Measurements from ENCODE around the gene TUBA1A.
"Not testable (repeated sequence)": the region's sequence is repeated elsewhere in the genome, so short reads cannot be mapped to it uniquely, and the experiment has no call there.

The TUBA1A gene

DNA sequence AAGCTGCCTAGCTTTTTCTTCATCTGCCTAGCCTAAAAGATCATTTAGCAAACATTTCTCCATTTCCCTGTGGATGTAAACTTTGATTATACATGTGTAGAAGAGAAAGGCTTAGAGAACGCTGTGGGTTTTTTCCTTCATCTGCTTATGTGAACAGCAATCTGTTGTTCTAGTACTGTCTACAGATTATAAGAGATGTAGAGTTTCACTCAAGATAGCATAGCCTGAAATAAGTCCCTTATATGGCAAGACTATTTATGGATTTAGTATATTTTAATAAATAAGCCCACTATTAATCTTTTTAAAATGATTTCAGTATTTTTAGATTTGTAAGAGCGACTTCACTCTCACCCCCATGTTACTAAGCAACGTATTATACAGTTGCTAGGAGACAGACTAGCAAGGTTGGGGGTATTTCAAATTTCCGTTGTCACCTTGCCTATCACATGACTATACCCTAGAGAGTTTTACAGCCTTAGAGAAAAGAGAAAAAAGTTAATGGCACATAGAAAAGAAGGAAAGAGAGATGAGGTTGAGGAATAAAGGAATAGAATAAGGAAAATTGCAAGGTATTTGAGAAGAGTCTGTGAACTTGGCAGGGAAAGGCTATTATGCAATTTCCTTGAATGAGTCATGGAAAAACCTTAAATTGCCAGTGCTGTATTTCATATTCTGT lies 12.2 kb upstream of the TUBA1A start:
- DNase-seq (ENCODE audit: extremely low read depth, low read depth): peak; percentile 52

DNA sequence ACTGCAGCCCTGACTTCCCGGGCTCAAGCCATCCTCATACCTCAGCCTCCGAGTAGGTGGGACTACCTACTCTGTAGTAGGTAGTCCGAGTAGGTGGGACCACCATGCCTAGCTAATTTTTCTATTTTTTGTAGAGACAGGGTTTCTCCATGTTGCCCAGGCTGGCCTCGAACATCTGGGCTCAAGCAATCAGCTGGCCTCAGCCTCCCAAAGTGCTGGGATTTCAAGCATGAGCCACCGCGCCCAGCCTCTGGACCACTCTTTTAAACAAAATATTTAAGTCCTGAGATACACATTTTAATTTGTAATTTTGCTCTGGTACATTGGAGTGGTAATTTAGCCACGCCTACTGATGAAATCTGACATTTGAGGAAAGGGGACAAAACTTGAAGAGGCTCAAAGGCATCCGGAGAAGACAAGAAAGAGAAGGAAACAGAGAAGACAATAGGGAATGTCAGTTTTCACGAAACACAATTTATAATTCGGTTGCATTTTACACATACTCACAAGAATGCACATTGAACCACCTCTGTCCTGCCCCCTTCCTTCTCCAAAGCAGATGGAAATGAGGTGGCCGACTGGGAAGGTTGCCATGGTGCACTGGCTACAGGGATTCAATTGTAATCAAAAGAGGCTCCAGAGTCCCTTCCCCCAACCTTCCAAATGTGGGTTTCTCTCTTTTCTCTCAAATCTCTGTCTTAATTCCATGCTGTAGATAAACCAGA lies 9.7 kb upstream of the TUBA1A start:
- TF ChIP-seq, protein P1, sequence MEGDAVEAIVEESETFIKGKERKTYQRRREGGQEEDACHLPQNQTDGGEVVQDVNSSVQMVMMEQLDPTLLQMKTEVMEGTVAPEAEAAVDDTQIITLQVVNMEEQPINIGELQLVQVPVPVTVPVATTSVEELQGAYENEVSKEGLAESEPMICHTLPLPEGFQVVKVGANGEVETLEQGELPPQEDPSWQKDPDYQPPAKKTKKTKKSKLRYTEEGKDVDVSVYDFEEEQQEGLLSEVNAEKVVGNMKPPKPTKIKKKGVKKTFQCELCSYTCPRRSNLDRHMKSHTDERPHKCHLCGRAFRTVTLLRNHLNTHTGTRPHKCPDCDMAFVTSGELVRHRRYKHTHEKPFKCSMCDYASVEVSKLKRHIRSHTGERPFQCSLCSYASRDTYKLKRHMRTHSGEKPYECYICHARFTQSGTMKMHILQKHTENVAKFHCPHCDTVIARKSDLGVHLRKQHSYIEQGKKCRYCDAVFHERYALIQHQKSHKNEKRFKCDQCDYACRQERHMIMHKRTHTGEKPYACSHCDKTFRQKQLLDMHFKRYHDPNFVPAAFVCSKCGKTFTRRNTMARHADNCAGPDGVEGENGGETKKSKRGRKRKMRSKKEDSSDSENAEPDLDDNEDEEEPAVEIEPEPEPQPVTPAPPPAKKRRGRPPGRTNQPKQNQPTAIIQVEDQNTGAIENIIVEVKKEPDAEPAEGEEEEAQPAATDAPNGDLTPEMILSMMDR (IDR thresholded peaks at IDR 0.05; ENCODE audit: low read depth, low read length): no peak
- DNase-seq (ENCODE audit: extremely low read depth, low read depth): peak; percentile 75

More for the DNA sequence above, 12.2 kb upstream of the TUBA1A start:
- TF ChIP-seq, protein P1 (IDR thresholded peaks at IDR 0.05; ENCODE audit: low read depth, low read length): no peak

DNA sequence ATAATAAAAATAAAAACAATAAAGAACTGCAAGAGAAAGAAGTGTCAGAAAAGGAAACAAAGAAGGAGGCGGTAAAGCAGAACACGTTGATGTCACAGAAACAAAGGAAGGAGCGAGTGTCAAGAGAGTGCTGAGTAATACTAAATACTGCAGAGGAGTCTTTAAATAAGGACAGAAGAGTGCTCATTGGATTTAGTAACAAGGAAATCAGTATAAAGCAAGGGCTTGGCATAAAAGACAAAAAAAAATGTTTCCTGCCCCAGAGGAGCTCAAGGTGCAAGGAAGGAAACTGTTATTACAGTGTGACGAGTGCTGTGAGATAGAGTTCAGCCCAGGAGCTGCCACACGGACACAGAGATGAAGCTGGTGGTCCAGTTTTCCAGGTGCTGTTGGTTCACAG lies 8.4 kb upstream of the TUBA1A start:
- TF ChIP-seq, protein P1 (IDR thresholded peaks at IDR 0.05; ENCODE audit: low read depth, low read length): no peak

DNA sequence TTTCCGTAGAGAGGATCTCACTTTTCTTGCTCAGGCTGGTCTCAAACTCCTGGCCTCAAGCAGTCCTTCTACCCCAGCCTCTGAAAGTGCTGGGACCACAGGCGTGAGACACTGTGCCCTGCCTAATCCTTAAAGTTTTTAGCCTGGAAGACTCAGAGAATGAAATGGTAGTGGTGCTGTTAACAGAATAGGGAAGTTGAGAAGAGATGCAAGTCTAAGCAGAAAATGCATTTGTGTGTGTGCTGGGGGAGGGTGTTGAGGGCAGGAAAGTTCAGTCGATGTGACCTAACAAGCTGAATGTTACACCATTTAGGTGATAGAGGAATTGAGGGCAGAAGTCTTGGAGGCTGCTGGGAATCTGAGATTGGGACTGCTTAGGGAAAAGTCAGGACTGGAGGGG lies 6.9 kb upstream of the TUBA1A start:
- TF ChIP-seq, protein P1 (IDR thresholded peaks at IDR 0.05; ENCODE audit: low read depth, low read length): no peak
- no peak for DNase-seq (ENCODE audit: extremely low read depth, low read depth)

More for the DNA sequence above, 8.4 kb upstream of the TUBA1A start:
- no peak for DNase-seq (ENCODE audit: extremely low read depth, low read depth)

GRCh38 chr12:49193746-49194145 lies 4.9 kb upstream of the TUBA1A start:
- DNase-seq (ENCODE audit: extremely low read depth, low read depth): not testable (repeated sequence)

DNA sequence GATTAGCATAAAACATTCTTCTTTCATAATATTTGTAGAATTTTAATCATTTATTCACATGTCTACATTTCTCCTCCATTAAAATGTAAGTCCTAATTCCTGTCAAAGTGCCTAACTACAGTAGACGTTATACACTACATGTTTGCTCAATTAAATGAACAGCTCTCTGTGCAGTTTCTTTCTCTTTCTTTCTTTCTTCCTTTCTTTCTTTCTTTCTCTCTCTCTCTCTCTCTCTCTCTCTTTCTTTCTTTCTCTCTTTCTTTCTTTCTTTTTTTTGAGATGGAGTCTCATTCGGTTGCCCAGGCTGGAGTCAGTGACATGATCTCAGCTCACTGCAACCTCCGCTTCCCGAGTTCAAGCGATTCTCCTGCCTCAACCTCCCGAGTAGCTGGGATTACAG lies 2.6 kb upstream of the TUBA1A start:
- not testable (repeated sequence) for DNase-seq (ENCODE audit: extremely low read depth, low read depth)

DNA sequence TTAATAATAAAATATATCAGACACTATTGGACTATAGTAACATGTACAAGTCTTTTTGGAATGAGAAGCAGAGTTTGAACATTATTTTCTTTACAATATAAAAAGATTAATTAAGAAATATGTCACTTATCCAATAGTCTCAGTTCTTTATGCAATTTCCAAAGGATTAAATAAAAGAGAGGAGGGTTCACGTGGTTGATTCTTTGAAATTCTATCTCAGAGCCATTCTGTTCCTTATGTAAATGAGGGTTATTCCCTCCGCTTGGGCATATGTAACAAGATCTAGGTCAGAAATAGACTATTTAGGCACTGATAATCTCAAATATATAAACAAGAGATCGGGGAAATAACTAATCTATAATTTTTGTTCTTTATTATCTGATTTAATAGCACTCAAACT lies 2.1 kb upstream of the TUBA1A start:
- no peak for DNase-seq (ENCODE audit: extremely low read depth, low read depth)
- TF ChIP-seq, protein P1 (IDR thresholded peaks at IDR 0.05; ENCODE audit: low read depth, low read length): no peak

DNA sequence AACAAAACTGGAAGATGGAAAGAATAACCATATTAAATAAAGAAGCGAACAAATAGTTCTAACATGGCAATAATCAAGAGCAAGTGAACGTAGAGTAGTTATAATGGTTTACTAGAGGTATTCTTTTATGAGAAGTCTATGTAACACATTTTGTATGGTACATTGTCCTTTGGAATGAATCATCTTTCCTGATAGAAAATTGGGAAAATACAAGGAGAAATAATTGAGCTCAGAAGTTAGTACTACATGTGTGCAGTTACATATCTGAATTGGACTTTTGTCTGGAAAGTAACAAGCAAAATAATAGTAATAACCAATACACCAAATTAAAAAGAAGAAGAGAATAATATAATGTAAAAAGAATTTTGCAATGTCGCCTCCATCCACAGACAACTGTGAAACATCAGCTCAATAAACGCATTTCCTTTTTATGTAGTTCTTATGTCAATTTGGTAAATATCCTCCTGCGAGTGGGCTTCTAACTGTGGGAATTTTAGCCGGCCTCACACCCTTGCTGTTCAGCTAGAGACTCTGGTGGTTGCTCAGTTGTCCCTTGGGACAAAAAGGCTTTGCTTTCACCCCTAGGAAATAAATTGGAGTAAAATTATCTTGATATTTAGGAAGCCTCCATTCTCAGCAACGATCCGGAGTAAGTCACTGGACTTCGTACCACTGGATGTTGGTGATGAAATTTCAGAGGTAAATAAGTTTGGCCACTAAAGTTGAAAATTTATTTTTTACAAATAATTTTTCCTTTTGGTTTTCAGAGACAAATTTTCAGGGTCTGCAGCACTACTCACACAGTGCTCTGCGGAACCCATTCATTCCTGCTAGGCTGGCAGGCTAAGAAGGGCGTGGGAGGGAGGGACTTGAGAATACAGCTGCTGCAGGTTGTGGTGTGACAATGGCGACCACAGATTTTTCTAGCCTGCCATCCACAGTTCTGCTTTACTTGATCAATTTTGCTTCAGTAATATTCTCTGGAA lies 1.1 kb upstream of the TUBA1A start:
- no peak for DNase-seq (ENCODE audit: extremely low read depth, low read depth)
- TF ChIP-seq, protein P1 (IDR thresholded peaks at IDR 0.05; ENCODE audit: low read depth, low read length): no peak

Measured in AG09319 (cell line).